H9 (cell line): Measurements from ENCODE around the gene GFOD2. TPM values are rescaled to one million over a fixed set of nuclear protein-coding genes. Genes with fewer than 3 reads are reported as not detected.

ENCODE experiments used
- DNase-seq: peaks from one replicate; pipeline ENCODE4 v3.0.0-alpha.2; 2017
- H2AFZ ChIP-seq: one replicate; pipeline ENCODE4 v1.6.1; 2013; ENCODE audit warnings: mild to moderate bottlenecking, low read length, control low read depth, moderate library complexity
- H2AK5ac ChIP-seq: 2 replicates; pipeline ENCODE4 v1.6.1; 2013; ENCODE audit warnings: low read length, control low read depth, mixed read lengths; ENCODE audit not compliant: insufficient read length
- H2BK120ac ChIP-seq: one replicate; pipeline ENCODE4 v1.6.1; 2013; ENCODE audit warnings: low read depth, mild to moderate bottlenecking, low read length, control low read depth, inconsistent platforms; ENCODE audit not compliant: poor library complexity, severe bottlenecking
- H2BK12ac ChIP-seq: 2 replicates; pipeline ENCODE4 v1.6.1; 2013; ENCODE audit warnings: low read length, control low read depth, mixed read lengths, low read depth; ENCODE audit not compliant: insufficient read length
- H2BK15ac ChIP-seq: 2 replicates; pipeline ENCODE4 v1.6.1; 2013; ENCODE audit warnings: low read depth, low read length, control low read depth
- H2BK20ac ChIP-seq: one replicate; pipeline ENCODE4 v1.6.1; 2013; ENCODE audit warnings: low read depth, mild to moderate bottlenecking, low read length, control low read depth, inconsistent platforms; ENCODE audit not compliant: poor library complexity, severe bottlenecking
- H2BK5ac ChIP-seq: 2 replicates; pipeline ENCODE4 v1.6.1; 2013; ENCODE audit warnings: low read length, control low read depth, mixed read lengths; ENCODE audit not compliant: insufficient read length
- H3K14ac ChIP-seq: 2 replicates; pipeline ENCODE4 v1.6.1; 2013; ENCODE audit warnings: low read length, control low read depth; ENCODE audit not compliant: insufficient read depth
- H3K18ac ChIP-seq: 2 replicates; pipeline ENCODE4 v1.6.1; 2013; ENCODE audit warnings: low read depth, mild to moderate bottlenecking, mixed read lengths, low read length, control low read depth; ENCODE audit not compliant: insufficient read length
- H3K23ac ChIP-seq: 2 replicates; pipeline ENCODE4 v1.6.1; 2013; ENCODE audit warnings: low read length, control low read depth, mixed read lengths, low read depth; ENCODE audit not compliant: insufficient read length
- H3K23me2 ChIP-seq: 2 replicates; pipeline ENCODE4 v1.6.1; 2013; ENCODE audit warnings: low read depth, mild to moderate bottlenecking, mixed read lengths, low read length, control low read depth; ENCODE audit not compliant: insufficient read length, poor library complexity, severe bottlenecking
- H3K27ac ChIP-seq: 2 replicates; pipeline ENCODE4 v1.5.1; 2013; ENCODE audit warnings: low read length, control low read depth, mixed read lengths, low read depth; ENCODE audit not compliant: insufficient read length
- H3K27me3 ChIP-seq: 2 replicates; pipeline ENCODE4 v1.6.1; 2013; ENCODE audit warnings: low read length, control low read depth, inconsistent platforms; ENCODE audit not compliant: insufficient read depth
- H3K4ac ChIP-seq: 2 replicates; pipeline ENCODE4 v1.6.1; 2013; ENCODE audit warnings: low read depth, mild to moderate bottlenecking, control low read depth, inconsistent platforms, low read length, moderate library complexity
- H3K4me1 ChIP-seq: 2 replicates; pipeline ENCODE4 v1.6.1; 2013; ENCODE audit warnings: low read length, control low read depth, inconsistent platforms; ENCODE audit not compliant: insufficient read depth
- H3K4me2 ChIP-seq: 2 replicates; pipeline ENCODE4 v1.6.1; 2013; ENCODE audit warnings: low read length, control low read depth, mixed read lengths; ENCODE audit not compliant: insufficient read length, insufficient read depth
- H3K56ac ChIP-seq: 2 replicates; pipeline ENCODE4 v1.6.1; 2013; ENCODE audit warnings: low read depth, mild to moderate bottlenecking, mixed read lengths, low read length, control low read depth; ENCODE audit not compliant: insufficient read length
- H3K79me1 ChIP-seq: 2 replicates; pipeline ENCODE4 v1.6.1; 2013; ENCODE audit warnings: low read depth, mild to moderate bottlenecking, moderate library complexity, low read length, control low read depth, inconsistent platforms; ENCODE audit not compliant: insufficient read depth, poor library complexity, severe bottlenecking
- H3K79me2 ChIP-seq: 2 replicates; pipeline ENCODE4 v1.6.1; 2013; ENCODE audit warnings: low read length, control low read depth, inconsistent platforms; ENCODE audit not compliant: insufficient read depth
- H3K9ac ChIP-seq: 2 replicates; pipeline ENCODE4 v1.6.1; 2013; ENCODE audit warnings: low read length, control low read depth, mixed read lengths; ENCODE audit not compliant: insufficient read length; ENCODE audit errors: extremely low read depth
- H3K9me3 ChIP-seq: one replicate; pipeline ENCODE4 v1.6.1; 2013; ENCODE audit warnings: low read depth, low read length, inconsistent platforms; ENCODE audit not compliant: control insufficient read depth
- H3T11ph ChIP-seq: one replicate; pipeline ENCODE4 v1.6.1; 2013; ENCODE audit warnings: mild to moderate bottlenecking, low read length, control low read depth, inconsistent platforms
- H4K20me1 ChIP-seq: one replicate; pipeline ENCODE4 v1.6.1; 2013; ENCODE audit not compliant: control insufficient read depth, insufficient read length, insufficient read depth
- H4K5ac ChIP-seq: 2 replicates; pipeline ENCODE4 v1.6.1; 2013; ENCODE audit warnings: low read depth, mild to moderate bottlenecking, mixed read lengths, low read length, control low read depth; ENCODE audit not compliant: insufficient read length
- H4K8ac ChIP-seq: replicated peaks from 2 replicates; pipeline ENCODE4 v1.6.1; 2013; ENCODE audit warnings: low read length, control low read depth, mixed read lengths, low read depth; ENCODE audit not compliant: insufficient read length
- H4K91ac ChIP-seq: 2 replicates; pipeline ENCODE4 v1.6.1; 2013; ENCODE audit warnings: low read depth, mild to moderate bottlenecking, moderate library complexity, mixed read lengths, low read length, control low read depth; ENCODE audit not compliant: insufficient read length
- H3K27ac Mint-ChIP-seq, 3 experiments: 2 replicates in 2 of 3; 3 replicates in 1 of 3; pipeline ENCODE4 v1.8.0; 2020 to 2021; ENCODE audit warnings: mixed read lengths in 3 of 3, mild to moderate bottlenecking in 1 of 3, moderate library complexity in 1 of 3
- H3K27me3 Mint-ChIP-seq: 2 replicates; pipeline ENCODE4 v1.8.0; 2021; ENCODE audit warnings: low read depth, mild to moderate bottlenecking, moderate library complexity, mixed read lengths
- H3K36me3 Mint-ChIP-seq, 3 experiments: 2 replicates in 2 of 3; 3 replicates in 1 of 3; pipeline ENCODE4 v1.8.0; 2020 to 2021; ENCODE audit warnings: low read depth in 3 of 3, mixed read lengths in 3 of 3; ENCODE audit not compliant: insufficient read depth in 1 of 3
- H3K4me1 Mint-ChIP-seq, 2 experiments: 2 replicates each; pipeline ENCODE4 v1.8.0; 2020; ENCODE audit warnings: mixed read lengths in 2 of 2
- H3K4me3 Mint-ChIP-seq, 2 experiments: 2 replicates in 1 of 2; 3 replicates in 1 of 2; pipeline ENCODE4 v1.8.0; 2020 to 2021; ENCODE audit warnings: mild to moderate bottlenecking in 2 of 2, mixed read lengths in 2 of 2, moderate library complexity in 1 of 2
- H3K9me3 Mint-ChIP-seq, 2 experiments: 2 replicates in 1 of 2; 3 replicates in 1 of 2; pipeline ENCODE4 v1.8.0; 2020; ENCODE audit warnings: mild to moderate bottlenecking in 2 of 2, mixed read lengths in 2 of 2, moderate library complexity in 1 of 2
- WGBS: extraction: QIAGEN DNeasy Blood & Tissue Kit; methylation state at CpG from one replicate; pipeline ENCODE4 v1.1.7; 2013; ENCODE audit warnings: missing lambda C conversion rate, low lambda C conversion rate, mixed read lengths; ENCODE audit not compliant: insufficient read length; ENCODE audit errors: extremely low coverage; 5-methylcytosine and 5-hydroxymethylcytosine counted together
- total RNA-seq: library from RNA; stranded (reverse); gene quantifications from 2 replicates; pipeline ENCODE4 v1.2.1, GENCODE V29; 2021
- TF ChIP-seq, protein P1 (sequence below): fragments of 200-600 bp; sonication (generic); conservative IDR thresholded peaks from 3 replicates; pipeline ENCODE4 v1.8.0; 2021; ENCODE audit warnings: antibody characterized with exemption, mild to moderate bottlenecking

Gene GFOD2
- total RNA-seq, 1 experiment from 2014 or later = 21.8 TPM

GRCh38 chr16:67719778-67720144 lies 645 bp upstream of the GFOD2 start:
- no peak overlapping the region for H2BK5ac ChIP-seq
- H2BK15ac ChIP-seq = no peak overlapping the region
- peak overlapping the region; percentile 80 for H3K9ac ChIP-seq
- no peaks in the 10 kb centered on the region for H3K79me1 ChIP-seq
- no peaks in the 10 kb centered on the region; the same call in 1 of the 2 replicates for H3K4me1 ChIP-seq
- no peak overlapping the region for H4K5ac ChIP-seq
- Mint-ChIP-seq H3K4me1 (peaks cover 15 to 17% of the 10 kb centered on the region in 2 experiments), H3K27me3 (peaks cover 3% of the 10 kb centered on the region), H3K4me3 (peak overlapping the region; percentile 95 to 99), H3K9me3 (no peaks in the 10 kb centered on the region), H3K36me3 (peaks cover 0 to 10% (median 1%) of the 10 kb centered on the region in 3 experiments; a peak in 1 of 7 replicates), H3K27ac (peak overlapping the region; percentile 41 to 96 (median 72); a peak in 4 of 7 replicates)
- no peak overlapping the region for H2AK5ac ChIP-seq
- H3K18ac ChIP-seq = no peak overlapping the region
- H4K20me1 ChIP-seq = no peaks in the 10 kb centered on the region
- peaks cover 10% of the 10 kb centered on the region; the same call in 1 of the 2 replicates for H3K79me2 ChIP-seq
- peaks cover 14% of the 10 kb centered on the region for H3K23me2 ChIP-seq
- H2BK20ac ChIP-seq = no peak overlapping the region
- WGBS = no CpG with 5 or more reads among the region's 5 CpGs
- H3K27ac ChIP-seq = no peak overlapping the region
- H3K56ac ChIP-seq = no peak overlapping the region
- H4K8ac ChIP-seq = no peak overlapping the region
- H3K14ac ChIP-seq = no peak overlapping the region
- H3K4me2 ChIP-seq = peak overlapping the region; percentile 99
- no peak overlapping the region for H2AFZ ChIP-seq
- no peak overlapping the region for H2BK120ac ChIP-seq
- H3K23ac ChIP-seq = no peak overlapping the region
- no peaks in the 10 kb centered on the region for H3K27me3 ChIP-seq
- no peak overlapping the region for H3K4ac ChIP-seq
- no peaks in the 10 kb centered on the region for H3K9me3 ChIP-seq
- no peak for DNase-seq
- H4K91ac ChIP-seq = no peak overlapping the region
- no peak overlapping the region for H2BK12ac ChIP-seq
- no peak overlapping the region for H3T11ph ChIP-seq
- TF ChIP-seq, protein P1, sequence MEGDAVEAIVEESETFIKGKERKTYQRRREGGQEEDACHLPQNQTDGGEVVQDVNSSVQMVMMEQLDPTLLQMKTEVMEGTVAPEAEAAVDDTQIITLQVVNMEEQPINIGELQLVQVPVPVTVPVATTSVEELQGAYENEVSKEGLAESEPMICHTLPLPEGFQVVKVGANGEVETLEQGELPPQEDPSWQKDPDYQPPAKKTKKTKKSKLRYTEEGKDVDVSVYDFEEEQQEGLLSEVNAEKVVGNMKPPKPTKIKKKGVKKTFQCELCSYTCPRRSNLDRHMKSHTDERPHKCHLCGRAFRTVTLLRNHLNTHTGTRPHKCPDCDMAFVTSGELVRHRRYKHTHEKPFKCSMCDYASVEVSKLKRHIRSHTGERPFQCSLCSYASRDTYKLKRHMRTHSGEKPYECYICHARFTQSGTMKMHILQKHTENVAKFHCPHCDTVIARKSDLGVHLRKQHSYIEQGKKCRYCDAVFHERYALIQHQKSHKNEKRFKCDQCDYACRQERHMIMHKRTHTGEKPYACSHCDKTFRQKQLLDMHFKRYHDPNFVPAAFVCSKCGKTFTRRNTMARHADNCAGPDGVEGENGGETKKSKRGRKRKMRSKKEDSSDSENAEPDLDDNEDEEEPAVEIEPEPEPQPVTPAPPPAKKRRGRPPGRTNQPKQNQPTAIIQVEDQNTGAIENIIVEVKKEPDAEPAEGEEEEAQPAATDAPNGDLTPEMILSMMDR = no peak
